Fibroblast of skin of right quadriceps (primary cell): Measurements from ENCODE around the gene AOPEP.

ENCODE experiments used
- DNase-seq: peaks from one replicate; pipeline ENCODE4 v3.0.0-alpha.2; 2013

The AOPEP gene

GRCh38 chr9:94875300-94876020, 149.0 kb downstream of the AOPEP start:
- no peak for DNase-seq

GRCh38 chr9:94878804-94879203, 152.3 kb downstream of the AOPEP start:
- peak; percentile 62 for DNase-seq

- DNase-seq: no peak
These were observed 152.7 kb downstream of the AOPEP start for GRCh38 chr9:94879230-94879629.

GRCh38 chr9:94881023-94881422, 154.5 kb downstream of the AOPEP start:
- peak; percentile 74 for DNase-seq

GRCh38 chr9:94881454-94881853, 155.0 kb downstream of the AOPEP start:
- DNase-seq: no peak

GRCh38 chr9:94881940-94882339, 155.4 kb downstream of the AOPEP start:
- DNase-seq: no peak

- DNase-seq: no peak
These were observed 156.6 kb downstream of the AOPEP start for GRCh38 chr9:94882966-94883641.

GRCh38 chr9:94885854-94886447, 159.5 kb downstream of the AOPEP start:
- DNase-seq: no peak

GRCh38 chr9:94887721-94888120, 161.2 kb downstream of the AOPEP start:
- no peak for DNase-seq

- no peak for DNase-seq
These were observed 162.3 kb downstream of the AOPEP start for GRCh38 chr9:94888775-94889174.

GRCh38 chr9:94889628-94890027, 163.1 kb downstream of the AOPEP start:
- DNase-seq: no peak

GRCh38 chr9:94891183-94891582, 164.7 kb downstream of the AOPEP start:
- no peak for DNase-seq

GRCh38 chr9:94892675-94893074, 166.2 kb downstream of the AOPEP start:
- no peak for DNase-seq

- DNase-seq: no peak
These were observed 167.7 kb downstream of the AOPEP start for GRCh38 chr9:94894094-94894699.

- no peak for DNase-seq
These were observed 169.2 kb downstream of the AOPEP start for GRCh38 chr9:94895668-94896067.

- DNase-seq: no peak
These were observed 170.0 kb downstream of the AOPEP start for GRCh38 chr9:94896512-94896911.

GRCh38 chr9:94899464-94900221, 173.1 kb downstream of the AOPEP start:
- DNase-seq: no peak

GRCh38 chr9:94900222-94901018, 173.9 kb downstream of the AOPEP start:
- peak; percentile 97 for DNase-seq

GRCh38 chr9:94901019-94901363, 174.5 kb downstream of the AOPEP start:
- DNase-seq: no peak

- peak; percentile 74 for DNase-seq
These were observed 177.5 kb downstream of the AOPEP start for GRCh38 chr9:94903961-94904421.

GRCh38 chr9:94904806-94905205, 178.3 kb downstream of the AOPEP start:
- DNase-seq: no peak

GRCh38 chr9:94905606-94906005, 179.1 kb downstream of the AOPEP start:
- DNase-seq: no peak
